ENCODE results near the gene DNAH11.

DNA sequence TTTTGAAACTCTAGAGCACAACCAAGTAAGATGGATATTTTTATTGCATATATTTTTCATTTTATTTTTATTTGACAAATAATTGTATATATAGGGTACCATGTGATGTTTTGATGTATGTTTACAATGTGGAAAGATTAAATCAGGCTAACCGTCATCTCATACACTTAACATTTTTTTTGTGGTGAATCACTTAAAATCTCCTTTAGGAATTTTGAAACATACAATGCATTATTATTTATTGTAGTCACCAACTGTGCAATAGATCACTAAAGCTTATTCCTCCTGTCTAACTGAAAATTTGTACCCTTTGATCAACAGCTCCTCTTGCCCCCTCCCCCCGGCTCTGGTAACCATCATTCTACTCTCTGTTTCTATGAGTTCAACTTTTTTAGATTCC is 77.2 kb downstream of the DNAH11 start:
- TF ChIP-seq, protein P1, sequence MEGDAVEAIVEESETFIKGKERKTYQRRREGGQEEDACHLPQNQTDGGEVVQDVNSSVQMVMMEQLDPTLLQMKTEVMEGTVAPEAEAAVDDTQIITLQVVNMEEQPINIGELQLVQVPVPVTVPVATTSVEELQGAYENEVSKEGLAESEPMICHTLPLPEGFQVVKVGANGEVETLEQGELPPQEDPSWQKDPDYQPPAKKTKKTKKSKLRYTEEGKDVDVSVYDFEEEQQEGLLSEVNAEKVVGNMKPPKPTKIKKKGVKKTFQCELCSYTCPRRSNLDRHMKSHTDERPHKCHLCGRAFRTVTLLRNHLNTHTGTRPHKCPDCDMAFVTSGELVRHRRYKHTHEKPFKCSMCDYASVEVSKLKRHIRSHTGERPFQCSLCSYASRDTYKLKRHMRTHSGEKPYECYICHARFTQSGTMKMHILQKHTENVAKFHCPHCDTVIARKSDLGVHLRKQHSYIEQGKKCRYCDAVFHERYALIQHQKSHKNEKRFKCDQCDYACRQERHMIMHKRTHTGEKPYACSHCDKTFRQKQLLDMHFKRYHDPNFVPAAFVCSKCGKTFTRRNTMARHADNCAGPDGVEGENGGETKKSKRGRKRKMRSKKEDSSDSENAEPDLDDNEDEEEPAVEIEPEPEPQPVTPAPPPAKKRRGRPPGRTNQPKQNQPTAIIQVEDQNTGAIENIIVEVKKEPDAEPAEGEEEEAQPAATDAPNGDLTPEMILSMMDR (IDR thresholded peaks at IDR 0.05): no peak
- TF ChIP-seq POLR2A (IDR thresholded peaks at IDR 0.05): no peak
